GM03348 (cell line): ENCODE results near the gene RPL18.
"Not testable (repeated sequence)": the region's sequence is repeated elsewhere in the genome, so short reads cannot be mapped to it uniquely, and the experiment has no call there.

ENCODE experiments used
- DNase-seq: peaks from one replicate; pipeline ENCODE4 v3.0.0; 2012; ENCODE audit warnings: low spot score

The RPL18 gene

GRCh38 chr19:48618916-48619691 is at the start of gene RPL18, which contains the start of gene SPHK2:
TSS of gene RPL18 (minus strand) at chr19:48619178. CDS start at chr19:48619143, 35 bp downstream.
TSS of gene SPHK2 (plus strand) at chr19:48619506. CDS start at chr19:48620515, 1,009 bp downstream.
- peak; percentile 98 for DNase-seq

GRCh38 chr19:48668761-48669160 is 49.8 kb upstream of the RPL18 start:
- DNase-seq = no peak

GRCh38 chr19:48668332-48668731 is 49.4 kb upstream of the RPL18 start:
- DNase-seq = no peak

- DNase-seq = no peak
These were observed 46.8 kb upstream of the RPL18 start for GRCh38 chr19:48665786-48666185.

- DNase-seq = no peak
These were observed 45.5 kb upstream of the RPL18 start for GRCh38 chr19:48664476-48664875.

- DNase-seq = no peak
These were observed 44.7 kb upstream of the RPL18 start for GRCh38 chr19:48663667-48664066.

- no peak for DNase-seq
These were observed 42.7 kb upstream of the RPL18 start for GRCh38 chr19:48661711-48662090.

GRCh38 chr19:48660852-48661710 is 42.1 kb upstream of the RPL18 start:
- DNase-seq = peak; percentile 92

GRCh38 chr19:48659768-48660167 is 40.8 kb upstream of the RPL18 start:
- DNase-seq = no peak

- no peak for DNase-seq
These were observed 39.5 kb upstream of the RPL18 start for GRCh38 chr19:48658483-48658882.

GRCh38 chr19:48657828-48658227 is 38.9 kb upstream of the RPL18 start:
- not testable (repeated sequence) for DNase-seq

GRCh38 chr19:48656840-48657474 is 38.0 kb upstream of the RPL18 start:
- DNase-seq = peak; percentile 79

GRCh38 chr19:48654299-48655059 is 35.5 kb upstream of the RPL18 start:
- no peak for DNase-seq

GRCh38 chr19:48651683-48652048 is 32.7 kb upstream of the RPL18 start:
- no peak for DNase-seq

GRCh38 chr19:48650974-48651682 is 32.1 kb upstream of the RPL18 start:
- DNase-seq = no peak

GRCh38 chr19:48648134-48648533 is 29.2 kb upstream of the RPL18 start:
- DNase-seq = no peak

- no peak for DNase-seq
These were observed 27.8 kb upstream of the RPL18 start for GRCh38 chr19:48646722-48647216.

- DNase-seq = peak; percentile 93
These were observed 27.2 kb upstream of the RPL18 start, which contains the start of gene CA11 for GRCh38 chr19:48646001-48646721. TSS of gene CA11 (minus strand) at chr19:48646187. CDS start at chr19:48645632, 555 bp downstream.

GRCh38 chr19:48645620-48646000 is 26.6 kb upstream of the RPL18 start:
- DNase-seq = no peak
